RKO (cell line): ENCODE data around the gene ZFYVE28.
"Not testable (repeated sequence)": the region's sequence is repeated elsewhere in the genome, so short reads cannot be mapped to it uniquely, and the experiment has no call there.

ENCODE experiments used
- DNase-seq: peaks from one replicate; pipeline ENCODE4 v3.0.0-alpha.2; 2016; ENCODE audit warnings: low spot score

The ZFYVE28 gene

DNA sequence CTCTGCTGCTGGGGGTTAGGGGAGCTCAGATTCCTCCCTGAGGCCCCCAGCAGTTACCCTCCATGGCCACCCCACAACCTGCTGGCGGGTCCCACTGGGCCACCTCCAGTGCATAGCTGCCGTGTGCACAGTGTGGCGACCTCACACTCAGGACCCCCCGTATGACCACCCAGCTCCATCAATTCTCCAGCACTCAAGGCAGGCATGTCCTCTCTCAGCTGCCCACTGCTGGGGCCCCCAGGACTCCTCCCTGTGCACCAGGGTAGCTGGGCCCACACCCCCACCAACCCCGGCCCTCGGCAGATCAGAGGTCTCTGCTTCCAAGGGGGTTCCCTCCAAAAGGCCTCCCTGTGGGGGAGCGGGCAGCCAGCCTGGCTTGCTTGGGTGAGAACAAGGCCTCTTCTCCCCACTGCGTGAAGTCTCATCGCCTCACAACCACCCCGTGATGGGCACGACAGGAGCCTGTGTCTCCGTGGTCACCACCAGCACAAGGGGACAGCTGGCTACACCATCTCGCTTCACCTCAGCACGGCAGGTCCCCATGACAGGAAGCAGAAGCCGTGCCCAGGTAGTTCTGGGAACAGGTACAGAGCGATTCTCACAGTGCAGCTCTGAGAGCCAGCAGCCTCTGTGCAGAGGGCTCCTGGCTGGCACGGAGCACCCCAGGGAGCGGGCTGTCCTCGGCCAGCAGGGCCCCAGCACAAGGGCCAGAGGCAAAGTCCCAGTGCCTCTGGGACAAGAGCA is 171.9 kb downstream of the ZFYVE28 start:
- no peak for DNase-seq

DNA sequence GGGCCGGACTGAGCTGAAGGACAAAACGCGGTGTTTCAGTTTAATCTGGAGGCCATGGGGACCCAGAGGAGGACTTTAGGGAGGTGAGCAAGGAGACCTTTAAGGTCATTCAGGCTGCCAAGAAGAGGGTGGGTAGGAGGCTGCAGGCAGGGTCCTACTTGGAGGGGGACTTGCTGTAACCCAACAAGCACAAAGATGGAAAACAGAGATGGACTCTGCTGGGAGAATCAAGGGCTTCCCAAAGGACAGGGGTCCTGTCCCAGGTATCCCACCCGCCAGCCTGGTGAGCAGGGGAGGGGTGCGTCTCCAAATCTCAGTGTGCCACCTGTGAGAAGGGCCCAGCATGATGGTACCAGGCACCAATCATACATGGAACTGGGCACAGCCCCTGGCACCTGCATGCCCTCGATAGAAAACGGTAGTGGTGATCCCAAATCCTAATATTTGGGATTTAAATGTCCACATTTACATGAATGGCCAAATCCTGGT is 172.6 kb downstream of the ZFYVE28 start:
- DNase-seq: no peak

DNA sequence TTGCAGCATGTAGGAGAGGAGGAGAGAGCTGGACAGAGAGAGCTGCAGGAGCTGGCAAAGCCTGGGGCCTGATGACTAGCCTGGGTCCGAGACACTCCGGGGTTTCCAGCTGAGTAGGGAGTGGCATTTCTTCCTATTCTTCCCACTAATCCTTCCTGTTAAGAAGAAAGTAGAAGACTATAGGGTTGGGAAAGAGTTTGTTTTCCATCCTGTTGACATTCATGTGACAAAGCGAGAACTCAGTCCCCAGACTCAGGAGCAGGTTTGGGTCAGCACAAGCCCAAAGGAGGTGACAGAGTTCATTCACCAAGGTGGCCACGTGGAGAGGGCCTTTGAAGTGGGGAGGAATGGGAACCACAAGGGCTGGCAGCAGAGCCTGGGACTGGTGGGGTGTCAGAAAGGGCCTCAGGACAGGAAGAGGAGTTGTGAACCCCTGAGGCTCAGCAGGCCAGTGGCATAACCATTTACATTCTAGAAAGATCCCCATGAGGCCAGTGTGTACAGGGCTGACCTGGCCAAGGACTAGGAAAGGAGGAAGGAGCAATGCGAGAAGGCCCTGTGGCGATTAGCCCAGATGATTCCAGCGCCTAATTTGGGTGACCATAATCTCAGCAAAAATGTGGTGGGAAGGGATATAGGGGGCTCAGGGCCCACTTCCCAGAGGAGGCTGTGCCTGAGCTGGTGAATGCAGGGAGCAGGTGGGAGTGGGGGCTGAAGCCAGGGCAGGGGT is 173.2 kb downstream of the ZFYVE28 start:
- DNase-seq: no peak

DNA sequence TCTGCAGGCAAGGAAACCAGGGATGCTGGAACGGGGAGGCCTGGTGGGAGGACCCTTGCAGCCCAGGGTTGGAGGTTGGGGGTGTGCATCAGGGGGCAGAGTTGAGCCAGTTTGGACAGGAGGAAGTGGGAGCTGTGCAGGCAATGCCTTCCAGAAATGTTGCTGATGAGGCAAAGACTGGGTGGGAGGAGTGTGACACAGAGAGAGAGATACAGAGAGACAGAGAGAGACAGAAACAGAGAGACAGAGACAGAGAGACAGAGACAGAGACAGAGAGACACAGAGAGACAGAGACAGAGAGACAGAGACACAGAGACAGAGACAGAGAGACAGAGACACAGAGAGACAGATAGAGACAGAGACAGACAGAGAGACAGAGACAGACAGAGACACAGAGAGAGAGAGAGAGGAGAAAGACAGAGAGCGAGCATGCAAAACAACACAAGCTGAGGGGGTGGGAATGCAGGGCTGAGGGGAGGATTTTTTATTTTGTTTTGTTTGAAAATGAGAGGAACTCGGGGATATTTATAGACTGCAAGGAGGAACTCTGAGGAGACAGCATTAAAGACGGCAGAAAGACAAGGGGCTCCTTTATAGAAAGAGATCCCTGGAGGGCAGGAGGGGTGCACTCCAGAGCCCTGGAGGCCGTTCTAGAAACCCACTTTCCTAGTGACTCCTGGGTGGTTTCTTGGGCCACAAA is 174.6 kb downstream of the ZFYVE28 start:
- no peak for DNase-seq

DNA sequence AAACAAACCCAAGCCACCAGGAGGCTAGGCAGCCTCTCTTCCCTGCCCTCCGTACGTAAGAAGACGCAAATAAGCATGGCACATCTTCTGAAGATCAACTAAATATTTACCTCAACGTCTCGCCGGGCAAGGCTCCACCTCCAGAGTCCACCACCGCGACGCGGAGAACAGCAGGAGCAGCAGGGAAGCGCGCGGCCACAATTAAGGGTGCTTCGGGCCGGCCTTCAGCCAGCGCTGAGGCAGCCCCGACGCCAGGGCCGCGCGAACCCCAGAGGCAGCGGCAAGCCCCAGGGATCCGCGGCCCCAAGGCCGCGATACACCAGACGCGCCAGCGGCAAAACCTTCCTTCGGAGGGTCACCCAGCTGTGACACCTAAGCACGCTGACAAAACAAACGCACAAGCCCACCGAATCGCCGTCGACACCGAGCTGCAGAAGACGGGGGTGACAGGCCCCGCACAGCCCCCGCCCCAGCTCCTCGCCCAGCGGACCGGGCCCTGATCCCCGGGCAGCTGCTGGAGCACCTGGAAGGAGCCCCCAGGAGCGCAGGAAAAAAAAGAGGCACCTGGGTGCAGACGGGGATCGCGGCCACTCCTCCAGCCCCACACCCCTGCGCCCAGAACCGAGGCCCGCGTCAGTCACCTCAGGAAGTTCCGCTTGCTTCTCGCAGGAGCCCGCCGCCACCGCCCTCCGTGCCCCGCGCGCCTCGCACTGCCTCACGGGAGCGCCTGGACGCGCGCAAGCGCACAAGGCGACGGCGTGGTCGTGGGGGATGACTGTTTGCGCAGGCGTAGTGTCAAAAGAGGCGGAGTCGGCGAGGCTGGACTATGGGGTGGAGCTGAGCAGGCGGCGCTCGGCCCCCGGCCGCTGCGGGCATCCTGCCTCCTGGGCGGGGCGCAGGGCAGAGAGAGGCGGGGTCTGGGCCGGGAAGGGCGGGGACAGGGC is 176.8 kb downstream of the ZFYVE28 start, which contains the start of the genes HAUS3 and POLN:
Gene HAUS3, minus strand, starts transcription at position 712 of the 944 bp plus-strand sequence. CDS start 1,175 bp downstream, outside the sequence.
Gene POLN, minus strand, starts transcription at position 712 of the 944 bp plus-strand sequence. CDS start 12,890 bp downstream, outside the sequence.
- peak; percentile 94 for DNase-seq

DNA sequence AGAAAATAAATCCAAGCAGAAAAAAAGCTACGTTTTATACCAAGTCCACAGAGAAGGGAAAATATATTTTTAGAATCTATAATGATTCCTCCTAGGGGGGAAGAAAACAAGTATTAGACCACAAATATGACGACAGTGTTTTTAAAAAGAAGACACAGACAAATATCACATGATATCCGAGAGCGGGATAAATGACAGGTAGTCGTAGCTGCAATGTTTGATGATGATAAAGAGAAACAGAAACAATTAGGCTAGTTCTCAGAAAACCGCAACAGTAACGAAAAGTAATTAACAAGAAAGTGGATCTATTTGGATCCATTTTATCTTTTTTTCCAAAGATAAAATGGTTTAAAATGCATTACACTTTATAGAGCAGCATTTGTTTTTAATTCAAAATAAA is 177.4 kb downstream of the ZFYVE28 start:
- DNase-seq: peak; percentile 49

DNA sequence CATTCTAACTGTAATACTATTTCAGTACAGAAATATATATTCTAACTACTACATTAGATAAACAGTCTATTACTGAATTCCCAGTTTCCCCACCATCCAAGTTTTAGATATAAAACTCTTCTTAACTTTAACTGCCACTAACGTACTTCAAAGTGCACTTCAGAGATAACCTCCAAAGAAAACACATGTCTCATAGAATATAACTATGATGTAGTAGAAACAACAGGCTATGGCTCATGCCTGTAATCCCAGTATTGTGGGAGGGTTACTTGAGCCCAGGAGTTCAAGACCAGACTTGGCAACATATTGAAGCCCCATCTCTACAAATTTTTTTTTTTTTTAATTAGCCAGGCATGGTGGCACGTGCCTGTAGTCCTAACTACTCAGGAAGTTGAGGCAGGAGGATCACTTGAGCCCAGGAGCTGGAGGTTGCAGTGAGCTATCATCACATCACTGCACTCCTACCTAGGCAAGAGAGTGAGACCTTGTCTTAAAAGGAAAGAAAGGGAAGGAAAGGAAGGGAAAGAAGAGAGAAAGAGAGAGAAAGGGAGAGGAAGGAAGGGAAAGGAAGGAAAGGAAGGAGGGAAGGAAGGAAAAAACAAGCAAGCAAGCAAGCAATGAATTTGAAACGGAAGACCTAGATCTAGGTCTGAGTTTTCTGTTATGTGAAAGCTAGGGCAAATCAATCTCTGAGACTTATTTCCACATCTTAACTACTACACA is 181.3 kb downstream of the ZFYVE28 start:
- no peak for DNase-seq

DNA sequence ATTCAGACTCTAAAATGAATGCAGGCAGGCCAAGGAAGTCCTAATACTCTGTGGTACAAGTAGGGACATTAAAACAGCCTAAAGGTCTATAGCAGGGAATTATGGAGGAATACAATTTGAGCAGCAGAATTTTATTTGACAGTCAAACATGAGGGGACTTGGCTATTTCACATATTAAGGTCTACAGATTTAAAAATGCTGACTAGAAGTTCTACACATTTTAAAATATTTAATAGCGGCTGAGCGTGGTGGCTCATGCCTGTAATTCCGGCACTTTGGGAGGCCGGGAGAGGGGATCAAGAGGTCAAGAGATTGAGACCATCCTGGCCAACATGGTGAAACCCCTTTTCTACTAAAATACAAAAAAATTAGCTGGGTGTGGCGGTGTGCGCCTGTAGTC is 187.4 kb downstream of the ZFYVE28 start:
- no peak for DNase-seq

DNA sequence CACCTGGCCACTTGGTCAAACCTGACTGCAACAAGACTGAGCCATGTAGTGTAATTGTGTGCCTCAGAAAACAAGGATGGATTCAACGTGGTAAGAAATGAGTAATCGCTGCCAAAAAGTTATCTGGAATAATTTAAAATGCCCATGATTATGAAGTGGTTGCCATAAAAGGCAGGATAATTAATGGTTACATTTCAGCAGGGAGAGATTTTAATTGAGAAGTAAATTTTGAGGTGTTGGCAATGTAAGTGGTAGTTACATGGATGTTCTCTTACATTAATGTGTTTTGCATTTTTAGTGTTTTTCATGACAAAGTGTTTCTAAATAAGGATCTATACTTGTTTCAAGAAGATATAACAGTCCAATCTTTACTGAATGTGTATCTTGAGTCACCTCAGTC is 192.2 kb downstream of the ZFYVE28 start:
- no peak for DNase-seq

DNA sequence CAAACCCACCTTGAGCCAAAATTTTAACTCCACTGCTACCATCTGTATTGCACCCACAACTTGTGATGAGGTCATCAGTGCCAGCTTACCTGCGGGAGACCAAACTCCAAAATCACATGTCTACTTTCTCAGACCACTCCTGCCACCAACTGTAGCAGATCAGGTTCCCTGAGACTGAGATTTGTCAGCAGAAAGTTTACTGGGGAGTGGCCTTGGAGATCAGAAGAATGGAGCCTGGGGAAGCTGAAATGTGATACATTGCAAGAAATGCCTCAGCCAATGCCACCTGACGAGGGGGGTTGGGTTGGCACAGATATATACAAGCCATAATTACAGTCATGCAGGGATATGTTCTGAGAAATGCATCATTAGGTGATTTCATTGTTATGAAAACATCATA is 195.6 kb downstream of the ZFYVE28 start:
- DNase-seq: no peak

DNA sequence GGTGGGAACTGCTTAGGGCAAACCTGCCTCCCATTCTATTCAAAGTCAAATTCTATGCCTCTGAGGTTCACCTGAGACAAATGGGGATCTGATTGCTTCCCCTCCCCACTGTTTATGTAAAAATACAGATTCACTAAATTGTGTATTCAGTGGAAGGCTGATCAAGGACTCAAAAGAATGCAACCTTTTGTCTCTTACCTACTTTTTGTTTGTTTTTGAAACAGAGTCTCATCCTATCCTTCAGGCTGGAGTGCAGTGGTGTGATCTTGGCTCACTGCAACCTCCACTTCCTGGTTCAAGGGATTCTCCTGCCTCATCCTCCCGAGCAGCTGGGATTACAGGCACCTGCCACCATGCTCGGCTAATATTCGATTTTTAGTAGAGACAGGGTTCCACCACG is 197.1 kb downstream of the ZFYVE28 start:
- DNase-seq: not testable (repeated sequence)

DNA sequence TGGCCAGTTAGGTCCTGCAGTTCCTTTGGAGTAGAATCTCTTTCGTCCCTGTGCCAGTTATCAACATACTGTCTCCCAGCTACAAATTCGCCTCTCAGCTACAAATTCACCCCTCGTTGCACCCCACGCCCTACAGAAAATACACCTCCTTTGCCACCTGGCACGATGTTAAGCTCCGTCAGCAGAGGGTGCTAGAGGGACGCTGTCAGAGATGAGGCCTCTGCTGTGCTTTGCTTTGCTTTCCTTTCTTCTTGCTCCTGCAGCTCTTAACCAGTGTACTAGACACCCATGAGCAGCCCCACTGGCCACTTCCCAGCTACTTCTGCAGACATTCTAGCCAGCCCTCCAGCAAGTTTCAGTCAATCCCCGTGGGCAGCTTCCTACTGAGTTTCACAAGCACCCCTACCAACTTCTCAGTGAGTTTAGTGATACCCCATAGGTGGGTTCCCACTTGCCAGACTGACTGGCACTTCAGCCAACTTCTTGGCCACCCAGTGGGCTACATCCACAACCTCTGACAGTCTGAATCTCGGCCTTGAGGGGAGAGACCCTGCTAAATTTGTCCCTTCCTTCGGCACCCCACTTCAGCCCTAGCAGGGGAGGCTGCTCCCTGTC is 198.3 kb downstream of the ZFYVE28 start:
- DNase-seq: peak; percentile 75
